Measurements from ENCODE around the gene C11orf58. TPM values are rescaled to one million over a fixed set of nuclear protein-coding genes. Genes with fewer than 3 reads are reported as not detected.

C11orf58 gene
- total and polyA plus RNA-seq, 2 experiments from 2014 or later: 164 to 280 TPM

- H3K36me3 ChIP-seq (ENCODE audit: insufficient read depth): no peaks in the 10 kb centered on the region
- DNase-seq (ENCODE audit: low spot score): no peak
- no peaks in the 10 kb centered on the region for H4K20me1 ChIP-seq (replicated peaks; ENCODE audit: insufficient read depth)
- H3K27ac Mint-ChIP-seq: no peak overlapping the region
- H3K9me3 Mint-ChIP-seq: no peaks in the 10 kb centered on the region
- no peak overlapping the region for H2AFZ ChIP-seq
- H3K27ac ChIP-seq (ENCODE audit: low read depth): no peak overlapping the region
- peaks cover 10% of the 10 kb centered on the region for H3K4me1 Mint-ChIP-seq
- no peak for ATAC-seq
- no peaks in the 10 kb centered on the region for H3K36me3 Mint-ChIP-seq (ENCODE audit: low read depth)
- no peak overlapping the region for H3K4me2 ChIP-seq
- H3K27me3 Mint-ChIP-seq (ENCODE audit: insufficient read depth, low read depth, poor library complexity): no peaks in the 10 kb centered on the region
- no peaks in the 10 kb centered on the region for H3K79me2 ChIP-seq (replicated peaks; ENCODE audit: insufficient read depth)
- no peaks in the 10 kb centered on the region for H3K27me3 ChIP-seq (ENCODE audit: insufficient read depth)
- H3K4me3 ChIP-seq: no peak overlapping the region
- H3K4me1 ChIP-seq (ENCODE audit: insufficient read depth): peaks cover 8% of the 10 kb centered on the region
- H3F3A ChIP-seq (replicated peaks; ENCODE audit: low read depth): no peaks in the 10 kb centered on the region
- TF ChIP-seq ZNF331 (CRISPR knock-in tag; IDR thresholded peaks at IDR 0.05; ENCODE audit: low read depth) (no peak), ETS1 (IDR thresholded peaks at IDR 0.05) (no peak), STAT1 (IDR thresholded peaks at IDR 0.05; ENCODE audit: unreplicated experiment) (no peak), NANOG (IDR thresholded peaks at IDR 0.05; ENCODE audit: borderline replicate concordance) (no peak), EZH2phosphoT487 (IDR thresholded peaks at IDR 0.05; ENCODE audit: unreplicated experiment) (no peak), REST (IDR thresholded peaks at IDR 0.05; ENCODE audit: unreplicated experiment) (no peak), ZNF114 (CRISPR knock-in tag; IDR thresholded peaks at IDR 0.05) (no peak), EZH2 (IDR thresholded peaks at IDR 0.05; ENCODE audit: low read depth, unreplicated experiment) (no peak), CREB1 (CRISPR knock-in tag; IDR thresholded peaks at IDR 0.05; ENCODE audit: low read depth) (no peak), POLR2AphosphoS5 (IDR thresholded peaks at IDR 0.05; ENCODE audit: low read depth) (no peak), JUNB (IDR thresholded peaks at IDR 0.05; ENCODE audit: unreplicated experiment) (no peak)
- TF ChIP-seq, protein P1, sequence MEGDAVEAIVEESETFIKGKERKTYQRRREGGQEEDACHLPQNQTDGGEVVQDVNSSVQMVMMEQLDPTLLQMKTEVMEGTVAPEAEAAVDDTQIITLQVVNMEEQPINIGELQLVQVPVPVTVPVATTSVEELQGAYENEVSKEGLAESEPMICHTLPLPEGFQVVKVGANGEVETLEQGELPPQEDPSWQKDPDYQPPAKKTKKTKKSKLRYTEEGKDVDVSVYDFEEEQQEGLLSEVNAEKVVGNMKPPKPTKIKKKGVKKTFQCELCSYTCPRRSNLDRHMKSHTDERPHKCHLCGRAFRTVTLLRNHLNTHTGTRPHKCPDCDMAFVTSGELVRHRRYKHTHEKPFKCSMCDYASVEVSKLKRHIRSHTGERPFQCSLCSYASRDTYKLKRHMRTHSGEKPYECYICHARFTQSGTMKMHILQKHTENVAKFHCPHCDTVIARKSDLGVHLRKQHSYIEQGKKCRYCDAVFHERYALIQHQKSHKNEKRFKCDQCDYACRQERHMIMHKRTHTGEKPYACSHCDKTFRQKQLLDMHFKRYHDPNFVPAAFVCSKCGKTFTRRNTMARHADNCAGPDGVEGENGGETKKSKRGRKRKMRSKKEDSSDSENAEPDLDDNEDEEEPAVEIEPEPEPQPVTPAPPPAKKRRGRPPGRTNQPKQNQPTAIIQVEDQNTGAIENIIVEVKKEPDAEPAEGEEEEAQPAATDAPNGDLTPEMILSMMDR (conservative IDR thresholded peaks at IDR 0.05; ENCODE audit: low read depth in 2 of 2): no peak
- TF ChIP-seq, protein P2, sequence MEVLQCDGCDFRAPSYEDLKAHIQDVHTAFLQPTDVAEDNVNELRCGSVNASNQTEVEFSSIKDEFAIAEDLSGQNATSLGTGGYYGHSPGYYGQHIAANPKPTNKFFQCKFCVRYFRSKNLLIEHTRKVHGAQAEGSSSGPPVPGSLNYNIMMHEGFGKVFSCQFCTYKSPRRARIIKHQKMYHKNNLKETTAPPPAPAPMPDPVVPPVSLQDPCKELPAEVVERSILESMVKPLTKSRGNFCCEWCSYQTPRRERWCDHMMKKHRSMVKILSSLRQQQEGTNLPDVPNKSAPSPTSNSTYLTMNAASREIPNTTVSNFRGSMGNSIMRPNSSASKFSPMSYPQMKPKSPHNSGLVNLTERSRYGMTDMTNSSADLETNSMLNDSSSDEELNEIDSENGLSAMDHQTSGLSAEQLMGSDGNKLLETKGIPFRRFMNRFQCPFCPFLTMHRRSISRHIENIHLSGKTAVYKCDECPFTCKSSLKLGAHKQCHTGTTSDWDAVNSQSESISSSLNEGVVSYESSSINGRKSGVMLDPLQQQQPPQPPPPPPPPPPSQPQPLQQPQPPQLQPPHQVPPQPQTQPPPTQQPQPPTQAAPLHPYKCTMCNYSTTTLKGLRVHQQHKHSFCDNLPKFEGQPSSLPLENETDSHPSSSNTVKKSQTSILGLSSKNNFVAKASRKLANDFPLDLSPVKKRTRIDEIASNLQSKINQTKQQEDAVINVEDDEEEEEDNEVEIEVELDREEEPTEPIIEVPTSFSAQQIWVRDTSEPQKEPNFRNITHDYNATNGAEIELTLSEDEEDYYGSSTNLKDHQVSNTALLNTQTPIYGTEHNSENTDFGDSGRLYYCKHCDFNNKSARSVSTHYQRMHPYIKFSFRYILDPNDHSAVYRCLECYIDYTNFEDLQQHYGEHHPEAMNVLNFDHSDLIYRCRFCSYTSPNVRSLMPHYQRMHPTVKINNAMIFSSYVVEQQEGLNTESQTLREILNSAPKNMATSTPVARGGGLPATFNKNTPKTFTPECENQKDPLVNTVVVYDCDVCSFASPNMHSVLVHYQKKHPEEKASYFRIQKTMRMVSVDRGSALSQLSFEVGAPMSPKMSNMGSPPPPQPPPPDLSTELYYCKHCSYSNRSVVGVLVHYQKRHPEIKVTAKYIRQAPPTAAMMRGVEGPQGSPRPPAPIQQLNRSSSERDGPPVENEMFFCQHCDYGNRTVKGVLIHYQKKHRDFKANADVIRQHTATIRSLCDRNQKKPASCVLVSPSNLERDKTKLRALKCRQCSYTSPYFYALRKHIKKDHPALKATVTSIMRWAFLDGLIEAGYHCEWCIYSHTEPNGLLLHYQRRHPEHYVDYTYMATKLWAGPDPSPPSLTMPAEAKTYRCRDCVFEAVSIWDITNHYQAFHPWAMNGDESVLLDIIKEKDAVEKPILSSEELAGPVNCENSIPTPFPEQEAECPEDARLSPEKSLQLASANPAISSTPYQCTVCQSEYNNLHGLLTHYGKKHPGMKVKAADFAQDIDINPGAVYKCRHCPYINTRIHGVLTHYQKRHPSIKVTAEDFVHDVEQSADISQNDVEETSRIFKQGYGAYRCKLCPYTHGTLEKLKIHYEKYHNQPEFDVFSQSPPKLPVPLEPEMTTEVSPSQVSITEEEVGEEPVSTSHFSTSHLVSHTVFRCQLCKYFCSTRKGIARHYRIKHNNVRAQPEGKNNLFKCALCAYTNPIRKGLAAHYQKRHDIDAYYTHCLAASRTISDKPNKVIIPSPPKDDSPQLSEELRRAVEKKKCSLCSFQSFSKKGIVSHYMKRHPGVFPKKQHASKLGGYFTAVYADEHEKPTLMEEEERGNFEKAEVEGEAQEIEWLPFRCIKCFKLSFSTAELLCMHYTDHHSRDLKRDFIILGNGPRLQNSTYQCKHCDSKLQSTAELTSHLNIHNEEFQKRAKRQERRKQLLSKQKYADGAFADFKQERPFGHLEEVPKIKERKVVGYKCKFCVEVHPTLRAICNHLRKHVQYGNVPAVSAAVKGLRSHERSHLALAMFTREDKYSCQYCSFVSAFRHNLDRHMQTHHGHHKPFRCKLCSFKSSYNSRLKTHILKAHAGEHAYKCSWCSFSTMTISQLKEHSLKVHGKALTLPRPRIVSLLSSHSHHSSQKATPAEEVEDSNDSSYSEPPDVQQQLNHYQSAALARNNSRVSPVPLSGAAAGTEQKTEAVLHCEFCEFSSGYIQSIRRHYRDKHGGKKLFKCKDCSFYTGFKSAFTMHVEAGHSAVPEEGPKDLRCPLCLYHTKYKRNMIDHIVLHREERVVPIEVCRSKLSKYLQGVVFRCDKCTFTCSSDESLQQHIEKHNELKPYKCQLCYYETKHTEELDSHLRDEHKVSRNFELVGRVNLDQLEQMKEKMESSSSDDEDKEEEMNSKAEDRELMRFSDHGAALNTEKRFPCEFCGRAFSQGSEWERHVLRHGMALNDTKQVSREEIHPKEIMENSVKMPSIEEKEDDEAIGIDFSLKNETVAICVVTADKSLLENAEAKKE (CRISPR knock-in tag; IDR thresholded peaks at IDR 0.05): no peak
- H3K4me3 Mint-ChIP-seq: no peak overlapping the region
- H3K9me2 ChIP-seq (ENCODE audit: insufficient read depth): no peaks in the 10 kb centered on the region
These were observed 15.7 kb upstream of the C11orf58 start for GRCh38 chr11:16722581-16723344.

Data from GM23338 (cell line).